Glutamatergic neuron (in vitro differentiated cells): ENCODE measurements around the gene CHTF18. TPM values are rescaled to one million over a fixed set of nuclear protein-coding genes. Genes with fewer than 3 reads are reported as not detected.
"Not testable (repeated sequence)": the region's sequence is repeated elsewhere in the genome, so short reads cannot be mapped to it uniquely, and the experiment has no call there.

ENCODE experiments used
- DNase-seq: peaks from one replicate; pipeline ENCODE4 v3.0.0; 2022
- H3K27ac Mint-ChIP-seq: one replicate; pipeline ENCODE4 v1.8.0; 2020; ENCODE audit warnings: mild to moderate bottlenecking, mixed read lengths, inconsistent platforms; ENCODE audit not compliant: unreplicated experiment
- H3K27me3 Mint-ChIP-seq: one replicate; pipeline ENCODE4 v1.8.0; 2020; ENCODE audit warnings: mild to moderate bottlenecking, moderate library complexity, mixed read lengths, inconsistent platforms; ENCODE audit not compliant: unreplicated experiment
- H3K36me3 Mint-ChIP-seq: one replicate; pipeline ENCODE4 v1.8.0; 2020; ENCODE audit warnings: mild to moderate bottlenecking, mixed read lengths, inconsistent platforms; ENCODE audit not compliant: unreplicated experiment
- H3K4me1 Mint-ChIP-seq: one replicate; pipeline ENCODE4 v1.8.0; 2020; ENCODE audit warnings: mild to moderate bottlenecking, low read depth, mixed read lengths, inconsistent platforms; ENCODE audit not compliant: unreplicated experiment
- H3K4me3 Mint-ChIP-seq: one replicate; pipeline ENCODE4 v1.8.0; 2020; ENCODE audit warnings: mild to moderate bottlenecking, mixed read lengths, inconsistent platforms; ENCODE audit not compliant: unreplicated experiment
- H3K9me3 Mint-ChIP-seq: one replicate; pipeline ENCODE4 v1.8.0; 2020; ENCODE audit warnings: mild to moderate bottlenecking, moderate library complexity, mixed read lengths, inconsistent platforms; ENCODE audit not compliant: unreplicated experiment
- total RNA-seq: library from RNA; stranded (reverse); fragmentation: NEBNext Ultra II Directional; extraction: Animal tissue kit (Norgen Biotek cat#: 25700); gene quantifications from one replicate; pipeline ENCODE4 v1.2.1, GENCODE V29; 2021; ENCODE audit not compliant: unreplicated experiment
- TF ChIP-seq, protein P1 (sequence below): fragments of 200-600 bp; sonication (generic); IDR thresholded peaks from one replicate; pipeline ENCODE4 v1.5.0; 2021; ENCODE audit not compliant: partially characterized antibody, unreplicated experiment

The CHTF18 gene
- total RNA-seq, 1 donor from 2014 or later, result 49.2 TPM

DNA sequence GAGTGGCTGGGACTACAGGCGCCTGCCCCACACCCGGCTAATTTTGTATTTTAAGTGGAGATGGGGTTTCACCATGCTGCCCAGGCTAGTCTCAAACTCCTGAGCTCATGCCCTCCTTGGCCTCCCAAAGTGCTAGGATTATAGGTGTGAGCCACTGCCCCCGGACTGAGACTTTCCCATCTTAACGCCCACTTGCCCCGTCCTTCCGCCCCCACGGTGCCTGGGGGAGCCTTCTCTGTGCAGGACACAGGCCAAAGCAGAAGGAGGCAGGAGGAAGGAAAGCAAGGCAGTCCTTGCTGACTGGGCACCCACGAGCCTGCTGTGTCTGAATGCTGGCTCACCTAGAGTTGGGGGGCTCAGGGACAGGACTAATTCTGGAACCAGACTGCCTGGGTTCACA lies 29.7 kb downstream of the CHTF18 start:
- Mint-ChIP-seq H3K9me3 (peaks cover 3% of the 10 kb centered on the region), H3K36me3 (no peaks in the 10 kb centered on the region), H3K4me3 (no peak overlapping the region), H3K27me3 (peaks cover 7% of the 10 kb centered on the region), H3K4me1 (peaks cover 2% of the 10 kb centered on the region), H3K27ac (no peak overlapping the region)
- DNase-seq, result no peak
- TF ChIP-seq, protein P1, sequence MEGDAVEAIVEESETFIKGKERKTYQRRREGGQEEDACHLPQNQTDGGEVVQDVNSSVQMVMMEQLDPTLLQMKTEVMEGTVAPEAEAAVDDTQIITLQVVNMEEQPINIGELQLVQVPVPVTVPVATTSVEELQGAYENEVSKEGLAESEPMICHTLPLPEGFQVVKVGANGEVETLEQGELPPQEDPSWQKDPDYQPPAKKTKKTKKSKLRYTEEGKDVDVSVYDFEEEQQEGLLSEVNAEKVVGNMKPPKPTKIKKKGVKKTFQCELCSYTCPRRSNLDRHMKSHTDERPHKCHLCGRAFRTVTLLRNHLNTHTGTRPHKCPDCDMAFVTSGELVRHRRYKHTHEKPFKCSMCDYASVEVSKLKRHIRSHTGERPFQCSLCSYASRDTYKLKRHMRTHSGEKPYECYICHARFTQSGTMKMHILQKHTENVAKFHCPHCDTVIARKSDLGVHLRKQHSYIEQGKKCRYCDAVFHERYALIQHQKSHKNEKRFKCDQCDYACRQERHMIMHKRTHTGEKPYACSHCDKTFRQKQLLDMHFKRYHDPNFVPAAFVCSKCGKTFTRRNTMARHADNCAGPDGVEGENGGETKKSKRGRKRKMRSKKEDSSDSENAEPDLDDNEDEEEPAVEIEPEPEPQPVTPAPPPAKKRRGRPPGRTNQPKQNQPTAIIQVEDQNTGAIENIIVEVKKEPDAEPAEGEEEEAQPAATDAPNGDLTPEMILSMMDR, result no peak

DNA sequence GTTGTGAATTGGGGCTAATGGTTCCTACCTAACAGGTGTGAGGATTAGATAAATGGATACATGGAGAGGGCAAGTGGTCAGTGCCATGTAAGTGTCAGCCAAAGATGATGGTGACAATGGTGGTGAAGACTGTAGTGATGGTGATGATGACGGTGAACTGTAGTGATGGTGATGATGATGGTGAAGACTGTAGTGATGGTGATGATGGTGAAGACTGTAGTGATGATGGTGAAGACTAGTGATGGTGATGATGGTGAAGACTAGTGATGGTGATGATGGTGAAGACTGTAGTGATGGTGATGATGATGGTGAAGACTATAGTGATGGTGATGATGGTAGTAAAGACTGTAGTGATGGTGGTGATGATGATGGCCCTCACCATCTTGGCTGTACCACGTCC lies 30.2 kb downstream of the CHTF18 start:
- no peak overlapping the region for H3K4me3 Mint-ChIP-seq
- no peak overlapping the region for H3K27ac Mint-ChIP-seq
- TF ChIP-seq, protein P1, result no peak
- peaks cover 2% of the 10 kb centered on the region for H3K4me1 Mint-ChIP-seq
- no peaks in the 10 kb centered on the region for H3K36me3 Mint-ChIP-seq
- peaks cover 7% of the 10 kb centered on the region for H3K27me3 Mint-ChIP-seq
- no peak for DNase-seq
- peaks cover 6% of the 10 kb centered on the region for H3K9me3 Mint-ChIP-seq

DNA sequence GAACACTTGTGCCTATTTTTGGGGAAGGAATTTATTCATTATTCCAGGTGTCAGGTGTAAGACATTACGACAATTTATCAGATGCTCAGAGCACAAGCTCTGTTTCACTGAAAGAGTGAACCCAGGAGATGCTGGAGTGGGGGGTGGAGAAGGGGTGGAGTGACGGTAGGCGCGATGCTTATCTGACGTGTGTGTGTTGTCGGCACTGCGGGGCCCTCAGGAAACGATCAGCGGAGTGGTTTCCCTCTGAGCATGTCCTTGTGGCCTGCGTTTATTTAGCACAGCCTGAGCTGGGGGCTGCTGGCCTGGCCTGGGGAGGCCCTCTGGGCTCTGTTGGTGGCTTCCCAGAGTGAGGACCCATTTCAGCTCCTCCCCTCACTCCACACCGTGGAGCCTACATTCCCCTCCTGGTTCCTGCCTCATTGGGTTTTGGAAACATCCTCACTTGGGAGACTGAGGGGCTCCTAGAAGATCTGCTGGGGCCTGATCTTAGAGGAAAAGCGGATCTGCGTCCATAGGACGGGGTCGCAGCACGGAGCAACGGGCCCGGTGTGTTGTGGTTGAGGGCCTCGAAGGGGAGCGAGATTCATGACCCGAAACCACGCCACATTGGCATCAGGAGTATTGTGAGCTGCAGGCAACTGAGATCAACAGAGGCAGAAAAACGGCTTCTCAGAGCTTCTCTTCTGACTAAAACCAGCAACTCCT lies 31.1 kb downstream of the CHTF18 start:
- Mint-ChIP-seq H3K36me3 (no peaks in the 10 kb centered on the region), H3K4me3 (no peak overlapping the region), H3K27me3 (peaks cover 4% of the 10 kb centered on the region), H3K4me1 (no peaks in the 10 kb centered on the region), H3K9me3 (peaks cover 7% of the 10 kb centered on the region), H3K27ac (no peak overlapping the region)
- no peak for DNase-seq
- TF ChIP-seq, protein P1, result no peak

DNA sequence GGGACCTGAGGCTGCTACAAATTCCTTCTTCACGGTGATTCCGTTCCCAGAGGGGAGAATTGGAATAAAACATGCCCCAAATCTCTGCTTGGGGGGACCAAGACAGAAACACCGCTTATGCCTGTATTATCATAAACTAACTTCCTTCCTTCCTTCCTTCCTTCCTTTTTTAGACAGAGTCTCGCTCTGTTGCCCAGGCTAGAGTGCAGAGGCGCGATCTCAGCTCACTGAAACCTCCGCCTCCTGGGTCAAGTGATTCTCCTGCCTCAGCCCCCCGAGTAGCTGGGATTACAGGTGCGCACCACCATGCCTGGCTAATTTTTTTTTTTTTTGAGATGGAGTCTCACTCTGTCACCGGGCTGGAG lies 31.6 kb downstream of the CHTF18 start:
- DNase-seq, H3K9me3 Mint-ChIP-seq, H3K27me3 Mint-ChIP-seq, H3K4me1 Mint-ChIP-seq, H3K36me3 Mint-ChIP-seq, H3K27ac Mint-ChIP-seq, H3K4me3 Mint-ChIP-seq: not testable (repeated sequence)

DNA sequence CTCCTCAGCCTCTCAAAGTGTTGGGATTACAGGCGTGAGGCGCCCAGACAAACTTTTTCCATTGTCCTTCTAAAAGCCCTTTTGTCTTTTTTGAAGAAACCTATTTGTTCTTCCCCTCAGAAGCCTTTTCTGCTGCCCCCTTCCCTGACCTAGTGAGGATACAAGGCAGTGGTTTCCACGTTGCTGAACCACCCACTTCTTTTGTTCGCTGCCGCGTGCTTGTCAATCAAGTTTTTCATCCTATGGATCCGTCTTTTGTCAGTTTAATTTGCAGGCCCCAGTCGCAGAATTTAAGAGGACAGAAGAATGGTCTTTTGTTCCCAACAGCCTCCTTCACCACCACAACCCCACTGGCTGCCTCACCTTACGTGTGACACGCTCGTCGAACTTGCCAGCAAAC lies 32.3 kb downstream of the CHTF18 start:
- TF ChIP-seq, protein P1, result no peak
- peaks cover 3% of the 10 kb centered on the region for H3K4me1 Mint-ChIP-seq
- DNase-seq, result no peak
- no peak overlapping the region for H3K27ac Mint-ChIP-seq
- H3K36me3 Mint-ChIP-seq, result no peaks in the 10 kb centered on the region
- H3K9me3 Mint-ChIP-seq, result peaks cover 10% of the 10 kb centered on the region
- no peak overlapping the region for H3K4me3 Mint-ChIP-seq
- H3K27me3 Mint-ChIP-seq, result peaks cover 4% of the 10 kb centered on the region
